ENCODE measurements around the gene C1orf174.

GRCh38 chr1:3874736-3875135 lies 25.3 kb downstream of the C1orf174 start:
- TF ChIP-seq EZH2phosphoT487 (IDR thresholded peaks at IDR 0.05; ENCODE audit: low read depth, severe bottlenecking, unreplicated experiment): no peak
- no peak for TF ChIP-seq CTCF (IDR thresholded peaks at IDR 0.05; ENCODE audit: poor library complexity)
- TF ChIP-seq EZH2 (IDR thresholded peaks at IDR 0.05; ENCODE audit: borderline replicate concordance): no peak

All from hepatocyte (in vitro differentiated cells).